Measurements from ENCODE around the gene CARS1.

The CARS1 gene

DNA sequence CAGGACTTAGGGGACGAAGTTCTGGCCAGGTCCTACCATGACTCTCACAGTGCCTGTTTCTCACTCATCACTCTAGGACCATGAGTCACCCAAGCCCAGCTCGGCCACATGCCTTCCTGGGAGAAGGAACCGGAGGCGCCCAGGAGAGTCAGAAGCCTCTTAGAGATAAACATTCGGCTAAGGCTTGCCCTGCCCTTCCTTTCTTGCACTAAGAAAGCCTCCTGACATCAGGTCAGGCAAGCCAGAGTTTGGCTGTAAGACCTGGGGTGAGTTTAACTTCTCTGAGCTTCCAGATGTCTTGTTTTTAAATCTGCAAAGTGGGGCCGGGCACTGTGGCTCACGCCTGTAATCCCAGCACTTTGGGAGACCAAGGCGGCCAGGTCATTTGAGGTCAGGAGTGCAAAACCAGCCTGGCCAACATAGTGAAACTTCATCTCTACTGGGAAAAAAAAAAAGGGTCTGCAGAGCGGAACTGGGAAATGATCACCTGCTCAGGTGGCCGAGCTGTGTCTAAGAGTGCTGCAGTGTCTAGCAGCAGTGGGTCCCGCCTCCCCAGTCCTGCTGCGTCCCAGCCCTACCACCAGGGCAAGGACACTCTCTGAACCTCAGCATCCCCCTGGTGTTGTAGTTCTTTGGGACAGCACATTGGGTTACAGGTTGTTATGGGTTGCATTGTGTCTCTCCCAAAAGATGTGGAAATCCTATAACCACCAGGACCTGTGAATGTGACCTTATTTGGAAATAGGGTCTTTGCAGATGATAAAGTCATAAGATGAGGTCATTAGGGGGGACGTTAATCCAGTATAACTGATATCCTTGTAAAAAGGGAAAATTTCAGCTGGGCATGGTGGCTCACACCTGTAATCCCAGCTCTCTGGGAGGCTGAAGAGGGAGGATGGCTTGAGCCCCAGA is 1.8 kb upstream of the CARS1 start:
- no peak for DNase-seq

DNA sequence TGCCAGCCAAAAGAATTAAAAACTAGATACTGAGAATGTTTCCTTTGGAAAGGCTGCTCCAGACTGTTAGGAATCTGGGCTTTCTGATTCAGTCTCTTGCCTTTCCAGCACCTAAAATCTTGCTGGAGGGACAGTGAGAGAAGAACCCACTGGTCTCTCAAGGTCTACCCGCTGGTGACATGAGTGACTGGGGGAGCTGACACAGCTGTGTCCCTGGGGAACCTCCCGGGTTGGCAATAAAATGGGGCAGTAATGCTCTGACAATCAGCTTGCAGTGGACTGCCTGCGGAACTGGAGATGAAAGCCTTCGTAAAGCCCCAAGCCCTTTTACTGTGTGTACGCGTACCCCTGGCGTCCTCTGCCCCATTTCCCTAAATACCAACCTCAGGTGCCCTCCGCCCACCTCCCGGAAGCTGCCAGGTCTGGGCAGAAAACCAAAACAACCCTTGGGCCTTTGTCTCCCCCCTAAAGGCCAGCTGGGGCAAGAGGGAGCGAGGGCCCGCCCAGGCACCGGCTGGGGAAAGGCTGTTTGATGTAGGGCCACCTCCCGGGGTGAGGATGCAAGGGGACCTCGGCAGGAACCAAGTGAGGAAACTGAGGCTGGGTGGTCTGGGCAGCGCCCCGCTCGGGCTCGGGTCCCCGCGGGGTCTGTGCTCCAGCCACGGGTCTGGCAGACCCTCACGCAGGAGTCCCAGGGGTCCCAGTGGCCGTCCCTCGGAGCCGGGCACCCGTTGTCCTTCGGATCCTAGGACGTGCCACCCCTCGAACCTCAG is 741 bp downstream of the CARS1 start:
- peak; percentile 29 for DNase-seq

DNA sequence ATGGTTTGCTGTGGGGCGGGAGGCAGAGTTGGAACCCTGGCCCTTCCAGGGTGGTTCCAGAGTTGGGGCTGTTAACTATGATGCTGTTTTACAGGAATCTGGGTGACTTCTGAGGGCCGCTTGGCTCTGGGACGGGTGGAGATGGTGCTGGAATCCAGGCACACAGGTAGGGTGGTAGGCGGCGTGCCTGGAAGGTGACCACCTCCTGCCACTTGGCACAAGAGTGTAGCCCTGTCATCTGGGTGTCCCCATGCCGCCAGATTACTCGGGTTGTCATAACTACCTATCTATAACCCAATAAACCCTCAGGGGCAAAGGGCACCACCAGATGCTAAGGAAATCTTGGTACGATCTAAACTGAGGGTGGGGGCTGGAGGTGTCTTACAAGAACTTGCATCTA is 1.3 kb downstream of the CARS1 start:
- no peak for DNase-seq

DNA sequence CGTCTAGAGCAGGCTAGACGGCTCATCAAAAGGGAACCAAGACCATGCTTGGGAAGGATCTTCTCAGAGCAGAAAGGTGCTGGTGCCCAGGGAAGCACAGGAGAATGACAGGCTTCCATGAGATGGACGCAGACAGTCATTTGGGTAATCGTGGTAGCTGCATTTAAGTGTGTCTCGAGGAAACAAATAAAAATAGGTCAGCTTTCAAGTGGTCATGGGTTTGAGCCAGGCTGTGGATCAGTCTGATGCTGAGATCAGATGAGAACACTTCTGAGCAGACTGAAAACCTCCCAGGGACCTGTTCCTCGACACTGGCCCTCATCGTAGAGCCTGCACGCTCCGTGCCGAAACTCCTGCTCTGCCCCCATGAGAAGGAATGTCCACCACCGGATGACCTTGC is 4.7 kb downstream of the CARS1 start:
- no peak for DNase-seq

DNA sequence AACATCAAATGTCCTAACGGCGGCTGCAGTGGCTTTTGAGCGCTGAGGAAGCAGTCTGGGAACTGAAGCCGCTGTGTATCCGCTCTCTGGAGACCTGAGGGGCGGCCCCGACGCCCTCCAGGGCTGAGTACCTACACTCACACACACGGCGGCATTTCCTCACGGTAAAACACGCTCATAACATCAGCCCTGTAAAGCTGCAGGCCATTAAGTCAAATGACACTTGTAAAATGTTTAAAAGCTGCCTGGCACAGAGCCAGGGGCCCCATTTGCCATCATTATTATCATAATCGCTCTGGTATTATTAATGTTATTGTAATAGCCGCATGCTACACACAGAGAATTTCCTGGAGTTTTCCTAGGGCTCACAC is 5.1 kb downstream of the CARS1 start:
- no peak for DNase-seq

DNA sequence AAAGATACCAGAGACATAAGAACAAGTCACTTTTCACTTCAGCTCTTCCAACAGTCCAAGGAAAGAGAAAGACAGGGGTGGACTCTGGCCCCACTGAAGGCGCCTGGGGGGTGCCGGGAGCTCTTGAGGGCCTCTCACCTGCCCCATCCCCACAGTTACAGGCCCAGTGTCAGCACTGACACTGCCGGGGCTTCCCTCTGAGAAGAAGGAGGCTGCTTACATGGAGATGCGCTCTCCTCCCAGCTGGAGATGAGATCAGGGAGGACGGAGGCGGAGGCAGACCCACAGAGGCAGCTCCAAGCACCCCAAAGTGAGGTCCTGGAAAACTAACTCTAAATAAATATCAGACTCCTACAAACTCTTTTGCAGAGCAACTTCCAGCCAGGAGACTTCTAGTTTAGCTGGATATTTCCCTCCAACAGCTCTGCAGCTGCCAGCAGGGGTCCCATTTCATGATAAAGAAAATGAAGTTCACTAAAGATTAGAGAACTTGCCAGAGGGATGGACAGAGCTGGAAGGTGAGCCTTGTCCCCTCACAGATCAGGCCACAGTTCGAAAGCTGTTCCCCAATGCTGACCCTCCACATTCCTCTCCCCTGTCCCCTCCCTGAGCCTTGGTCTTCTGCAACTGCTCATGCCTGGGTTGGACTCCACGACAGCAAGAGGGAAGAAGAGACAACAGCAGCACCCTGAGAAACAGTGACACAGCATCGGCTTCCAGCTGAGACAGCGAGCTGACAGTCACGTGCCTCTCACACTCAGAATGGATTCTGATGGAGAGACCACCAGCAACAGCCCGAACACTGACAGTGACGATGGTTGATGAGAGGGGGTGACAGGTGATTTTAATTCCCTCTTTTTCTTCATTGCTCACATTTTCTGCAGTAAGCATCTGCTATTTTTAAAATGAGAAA is 5.8 kb downstream of the CARS1 start:
- DNase-seq, result no peak

DNA sequence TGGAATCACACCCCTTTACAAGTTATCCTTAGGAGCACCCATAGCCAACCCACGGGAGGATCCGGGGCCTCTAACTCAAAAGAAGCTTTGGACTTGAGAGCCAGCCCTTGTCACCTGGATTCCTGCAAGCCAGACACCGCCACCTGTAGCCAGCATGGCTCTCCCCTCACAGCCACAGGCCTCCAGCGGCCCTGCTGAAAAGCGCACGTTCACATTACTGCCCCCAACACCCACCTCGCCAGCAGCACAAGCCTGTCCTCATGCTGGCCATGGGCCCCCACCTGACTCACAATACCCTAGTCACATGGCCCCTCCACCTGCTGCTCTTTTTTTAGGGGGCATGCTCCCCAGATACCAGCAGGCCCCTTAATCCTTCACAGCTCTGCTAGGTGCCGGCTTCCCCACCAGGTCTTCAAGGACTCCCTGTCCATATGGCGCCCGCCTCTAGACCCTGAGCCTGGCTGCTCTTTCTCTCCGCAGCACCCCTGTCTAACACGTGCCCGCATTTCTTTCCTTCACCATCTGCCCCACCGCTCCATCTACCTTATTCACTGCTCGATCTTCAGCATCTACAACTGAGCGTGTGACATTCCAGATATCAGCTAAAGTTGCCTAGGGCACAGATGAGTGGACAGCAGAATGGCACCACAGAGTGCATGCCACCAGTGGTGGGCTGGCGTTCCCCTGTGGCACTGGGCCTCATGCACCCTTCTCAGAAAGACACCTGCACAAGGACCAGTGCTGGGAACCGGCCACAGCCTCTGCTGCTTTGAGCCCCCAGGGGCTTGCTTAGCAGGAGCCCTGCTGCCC is 6.6 kb downstream of the CARS1 start:
- DNase-seq, result no peak

DNA sequence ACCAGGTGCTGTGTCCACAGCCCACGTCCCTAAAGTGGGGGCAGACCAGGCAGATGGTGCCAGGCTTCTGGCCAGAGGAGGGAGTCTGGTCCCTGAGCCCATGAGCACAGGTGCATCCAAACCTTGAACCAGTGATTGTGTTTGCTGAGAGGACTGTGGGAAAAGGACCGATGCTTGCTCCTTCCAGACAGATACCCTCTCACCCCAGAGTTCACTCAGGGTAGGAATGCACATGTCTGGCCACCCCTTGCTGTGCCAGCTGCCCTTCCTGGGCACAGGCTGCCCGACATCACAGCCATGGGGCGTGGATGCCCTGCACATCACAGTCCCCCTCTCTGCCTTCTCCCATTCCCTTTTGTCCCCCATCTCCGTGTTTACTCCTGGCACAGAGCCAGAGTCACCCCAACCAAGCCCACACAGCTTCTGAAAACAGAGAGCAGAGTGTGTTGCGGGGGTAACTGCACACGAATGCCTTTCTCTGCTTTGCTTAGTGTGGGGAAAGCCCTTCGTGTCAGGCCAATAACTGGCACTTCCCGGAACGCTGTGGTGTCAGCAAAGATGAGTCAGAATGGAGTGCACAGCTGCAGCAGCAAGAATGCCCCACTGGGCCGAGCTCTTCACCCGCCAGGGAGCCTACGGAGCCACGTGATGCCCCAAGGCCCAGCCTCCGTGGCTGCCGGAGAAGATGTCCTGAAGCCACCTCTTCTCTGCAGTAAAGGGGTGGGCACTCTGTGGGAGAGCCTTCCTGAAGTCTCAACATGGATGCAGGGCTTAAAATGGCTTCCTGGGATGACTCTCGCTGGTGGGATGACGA is 7.6 kb downstream of the CARS1 start:
- peak; percentile 71 for DNase-seq

DNA sequence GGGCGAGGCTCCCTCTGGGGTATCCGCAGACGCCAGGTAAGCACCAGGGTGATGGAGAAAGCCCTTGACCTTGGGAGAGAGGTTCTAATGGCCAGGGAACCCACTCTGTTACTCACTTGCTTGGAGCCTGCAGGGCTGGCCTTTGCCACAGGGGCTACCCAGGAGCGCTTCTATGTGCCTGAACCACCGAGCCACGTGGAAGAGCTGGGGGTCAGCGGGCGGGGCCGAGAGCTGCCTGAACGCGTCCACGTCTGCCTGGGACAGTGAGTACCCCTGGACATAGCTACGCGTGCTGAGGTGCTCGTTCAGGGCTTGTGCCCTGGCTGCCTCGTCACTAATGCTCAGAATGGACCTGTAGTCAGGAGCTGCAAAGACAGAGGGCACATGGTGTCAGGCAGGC is 9.6 kb downstream of the CARS1 start:
- DNase-seq, result no peak

DNA sequence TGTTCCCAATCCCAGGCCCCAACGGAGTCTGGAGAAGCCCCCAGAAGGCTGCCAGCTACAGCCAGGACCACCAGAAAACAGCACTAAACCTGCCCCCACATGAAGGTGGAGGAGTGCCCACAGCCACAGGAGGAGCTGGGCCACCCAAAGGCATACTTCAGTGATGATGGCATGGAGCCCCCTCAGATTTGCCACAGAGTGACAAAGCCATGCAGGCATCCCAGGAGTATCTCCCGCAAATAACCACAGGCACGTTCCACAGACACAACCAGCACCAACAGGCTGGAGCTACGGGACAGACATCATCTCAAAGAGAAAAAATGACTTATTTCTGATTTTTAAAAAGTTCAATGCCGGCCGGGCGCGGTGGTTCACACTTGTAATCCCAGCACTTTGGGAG is 10.6 kb downstream of the CARS1 start:
- DNase-seq, result no peak

DNA sequence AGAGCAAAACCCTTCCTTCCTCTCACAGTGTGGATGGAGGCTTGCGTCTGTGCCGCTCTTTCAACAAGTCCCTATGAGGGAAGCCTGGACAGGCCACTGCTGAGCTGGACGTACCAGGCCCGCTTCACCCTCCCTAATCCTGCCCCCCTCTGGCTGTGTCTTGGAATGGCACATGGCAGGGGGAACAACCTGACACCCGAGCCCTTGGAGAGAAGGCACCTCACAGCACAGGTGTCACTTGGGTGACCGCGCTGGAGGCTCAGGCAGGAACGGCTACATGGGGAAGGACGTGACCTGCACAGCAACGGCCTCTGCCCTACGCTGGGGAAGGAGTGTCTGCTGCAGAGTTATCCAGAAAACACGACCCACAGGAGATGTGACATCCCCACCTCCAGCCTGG is 11.0 kb downstream of the CARS1 start:
- no peak for DNase-seq

DNA sequence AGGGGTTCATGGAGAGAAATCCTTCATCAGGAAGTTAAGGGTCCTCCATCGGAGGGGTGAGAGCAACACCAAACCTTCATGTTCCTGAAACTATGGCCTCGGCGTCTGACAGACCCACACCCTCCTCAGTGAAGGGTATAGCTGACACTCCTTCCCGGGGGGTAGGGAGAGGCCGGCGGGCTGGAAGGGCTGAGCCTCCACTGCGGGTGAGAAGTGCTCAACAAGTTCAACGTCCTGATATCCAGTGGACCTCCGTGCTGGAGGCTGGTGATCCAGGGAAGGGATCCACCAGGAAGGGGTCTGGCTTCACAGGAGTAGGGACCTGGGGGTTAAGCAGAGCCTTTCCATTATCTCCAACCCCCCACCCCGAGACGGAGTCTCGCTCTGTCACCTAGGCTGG is 12.3 kb downstream of the CARS1 start:
- DNase-seq, result no peak

DNA sequence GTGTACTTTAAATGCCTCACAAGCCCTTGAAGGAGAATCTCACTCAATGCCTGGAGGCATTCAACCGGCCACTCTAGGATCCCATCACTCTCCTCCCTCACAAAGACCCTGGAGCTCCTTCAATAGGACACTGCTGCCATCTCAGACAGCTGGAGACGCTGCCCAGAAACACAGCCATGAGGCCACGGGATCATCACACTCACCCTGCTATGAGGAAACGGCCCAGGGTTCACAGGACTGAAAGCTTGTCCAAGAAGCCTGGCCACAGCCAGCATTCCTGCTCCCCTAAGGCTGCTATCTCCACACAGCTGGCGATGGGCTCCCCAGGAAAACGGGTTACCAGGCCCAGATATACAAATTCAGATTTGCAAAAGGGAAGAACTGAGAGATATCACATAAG is 13.2 kb downstream of the CARS1 start:
- no peak for DNase-seq

DNA sequence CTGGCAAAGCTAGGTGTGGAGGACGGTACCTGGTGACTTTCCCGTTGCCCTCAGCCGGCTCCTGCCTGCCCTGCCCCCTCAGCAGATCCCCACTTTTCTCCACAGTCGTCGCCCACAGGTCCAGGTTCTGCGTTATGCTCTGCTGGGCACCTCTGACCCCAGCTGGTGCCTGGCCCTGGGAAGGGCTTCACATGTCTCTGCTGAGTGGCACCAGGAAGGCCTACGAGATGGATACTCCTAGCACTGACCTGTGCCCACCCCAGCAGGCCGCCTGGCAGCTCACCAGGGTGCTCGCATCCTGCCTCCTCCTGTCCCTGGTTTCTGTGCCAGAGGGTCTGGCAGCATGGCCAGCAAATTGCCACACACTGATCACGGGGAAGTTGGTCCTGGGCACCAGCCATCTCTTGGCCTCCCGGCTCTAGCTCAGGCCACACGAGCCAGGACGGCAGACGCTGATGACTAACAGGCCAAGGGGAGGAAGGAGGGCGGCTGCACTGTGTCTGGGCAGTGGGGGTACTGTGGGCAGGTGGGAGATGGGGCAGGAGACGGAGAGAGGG is 13.8 kb downstream of the CARS1 start:
- DNase-seq, result no peak

DNA sequence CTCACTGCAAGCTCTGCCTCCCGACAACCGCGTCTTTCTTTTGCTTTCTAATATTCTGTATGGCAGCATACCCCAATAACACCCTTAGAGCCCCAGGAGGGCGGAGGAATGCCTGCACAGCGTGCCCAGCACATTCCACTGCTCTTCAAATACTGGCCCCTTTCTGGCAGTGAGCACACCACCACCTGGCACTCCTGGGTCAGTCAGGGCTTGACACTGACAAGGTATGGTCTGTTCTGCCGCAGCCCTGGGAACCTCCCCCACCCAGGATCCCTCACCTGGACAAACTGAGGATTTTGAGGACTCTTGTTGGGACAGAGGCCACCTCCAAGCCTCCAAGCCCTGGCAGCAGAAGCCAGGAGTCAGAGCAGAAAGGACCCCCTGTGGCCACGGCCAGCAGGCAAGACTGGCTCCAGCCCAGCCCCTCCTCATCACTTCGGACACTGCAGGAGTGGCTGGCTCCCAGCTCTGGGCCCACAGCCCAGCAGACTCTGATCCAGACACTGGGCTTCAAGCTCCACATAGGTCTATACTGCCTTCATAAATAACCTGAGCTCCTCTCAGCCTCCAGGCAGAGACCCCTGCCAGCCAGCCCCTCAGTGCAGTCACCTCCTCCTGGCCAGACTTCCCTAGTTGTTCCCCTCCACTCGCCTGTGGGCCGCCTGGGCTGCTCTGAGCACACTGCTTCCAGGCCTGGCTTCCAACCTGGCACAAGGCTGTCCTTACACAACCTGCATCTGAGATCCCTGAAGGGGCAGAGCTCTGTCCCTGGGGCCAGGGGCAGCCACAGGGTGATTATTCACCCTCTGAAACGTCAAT is 14.5 kb downstream of the CARS1 start:
- DNase-seq, result no peak

DNA sequence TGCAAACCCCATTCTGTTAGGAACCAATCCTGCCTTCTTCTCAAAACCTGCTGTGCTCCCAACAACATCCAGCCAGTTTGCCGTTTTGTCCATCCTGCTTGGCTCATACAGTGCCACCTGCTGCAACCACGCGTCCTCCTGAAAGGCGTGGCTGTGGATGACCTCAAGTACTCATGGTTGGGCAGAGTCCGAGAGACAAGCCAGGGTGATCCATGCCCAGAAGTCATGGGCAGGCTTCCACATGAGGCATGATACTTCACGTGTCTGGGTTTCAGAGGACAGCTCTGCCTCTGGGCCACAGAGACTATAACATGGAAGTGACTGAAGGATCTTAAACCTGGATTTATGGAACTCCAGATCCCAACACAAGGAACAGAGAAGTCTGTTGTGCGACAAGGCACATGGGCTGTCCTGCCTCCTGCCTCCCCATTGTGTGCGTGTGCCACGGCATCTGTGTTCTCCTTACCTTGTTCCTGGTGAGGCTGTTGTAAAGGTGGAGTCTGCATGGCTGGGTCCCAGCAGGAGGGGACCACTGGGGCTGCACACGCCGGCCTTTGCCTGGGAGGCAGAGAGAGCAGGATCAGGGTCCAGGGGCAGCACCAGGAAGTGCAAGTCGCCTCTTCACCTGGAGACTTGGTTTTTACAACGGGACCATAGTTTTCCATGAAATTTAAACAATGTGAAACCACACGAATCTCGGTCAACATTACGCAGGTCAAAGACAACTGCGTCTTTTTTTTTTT is 15.4 kb downstream of the CARS1 start:
- no peak for DNase-seq

DNA sequence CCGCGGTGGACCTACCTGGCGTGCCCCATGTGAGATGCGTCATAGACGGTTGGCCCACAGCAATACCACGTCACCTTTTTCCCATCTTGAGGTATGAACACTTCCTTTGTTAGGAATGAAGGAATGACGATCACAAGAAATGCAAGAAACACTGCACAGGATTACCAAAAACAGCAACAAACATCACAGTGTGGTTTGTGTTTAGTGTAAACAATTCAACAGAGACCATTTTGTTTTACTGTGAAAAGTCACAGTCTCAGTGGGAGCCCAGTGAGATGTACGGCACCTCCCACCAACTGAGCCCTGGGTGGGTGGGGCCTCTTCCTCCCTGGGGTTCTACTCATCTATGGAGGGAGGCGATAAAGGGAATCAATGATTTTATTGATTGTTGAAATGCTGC is 16.3 kb downstream of the CARS1 start:
- no peak for DNase-seq

DNA sequence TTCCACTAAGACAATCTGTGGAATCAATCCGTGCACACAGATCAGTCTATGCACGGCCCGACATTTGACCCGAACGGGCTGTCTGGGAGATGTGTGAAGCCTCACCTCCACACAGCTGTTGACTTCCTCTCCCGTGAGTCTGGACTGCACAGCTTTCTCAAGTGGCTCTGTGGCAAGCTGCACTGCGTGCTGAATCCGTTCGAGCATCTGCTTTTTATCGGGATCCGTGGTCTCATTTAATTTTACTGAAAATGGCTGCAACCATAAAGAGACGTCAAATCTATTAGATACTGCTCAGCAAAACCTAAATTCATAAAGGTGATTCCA is 19.3 kb downstream of the CARS1 start:
- no peak for DNase-seq
